ENCODE results near the gene TMEM245.

Gene TMEM245

GRCh38 chr9:109164042-109164441, 44.3 kb upstream of the TMEM245 start:
- H3K4me3 ChIP-seq (ENCODE audit: low read depth, low read length), result no peak overlapping the region
- peaks cover 8% of the 10 kb centered on the region for H3K27me3 ChIP-seq (replicated peaks)
- no peak for DNase-seq
- no peak for TF ChIP-seq CTCF (IDR thresholded peaks at IDR 0.05; ENCODE audit: low read depth, low read length, missing control alignments)
- H3K36me3 ChIP-seq (replicated peaks), result no peaks in the 10 kb centered on the region
- no peak overlapping the region for H3K27ac ChIP-seq
- in situ Hi-C loops (cut with HindIII; ENCODE audit: low pct_ligation_motif_present, low sequenced_read_pairs), result no loop called here

GRCh38 chr9:109163194-109163593, 43.4 kb upstream of the TMEM245 start:
- Histone ChIP-seq H3K27ac (no peak overlapping the region), H3K36me3 (replicated peaks) (no peaks in the 10 kb centered on the region), H3K27me3 (replicated peaks) (peaks cover 8% of the 10 kb centered on the region), H3K4me3 (ENCODE audit: low read depth, low read length) (no peak overlapping the region)
- no peak for DNase-seq
- TF ChIP-seq CTCF (IDR thresholded peaks at IDR 0.05; ENCODE audit: low read depth, low read length, missing control alignments), result no peak
- in situ Hi-C loops (cut with HindIII; ENCODE audit: low pct_ligation_motif_present, low sequenced_read_pairs), result no loop called here

- Histone ChIP-seq H3K36me3 (replicated peaks) (no peaks in the 10 kb centered on the region), H3K27me3 (replicated peaks) (peaks cover 8% of the 10 kb centered on the region), H3K4me3 (ENCODE audit: low read depth, low read length) (no peak overlapping the region), H3K27ac (no peak overlapping the region)
- DNase-seq, result no peak
- no peak for TF ChIP-seq CTCF (IDR thresholded peaks at IDR 0.05; ENCODE audit: low read depth, low read length, missing control alignments)
- in situ Hi-C loops (cut with HindIII; ENCODE audit: low pct_ligation_motif_present, low sequenced_read_pairs), result no loop called here
Observed at GRCh38 chr9:109162677-109163076, 42.9 kb upstream of the TMEM245 start.

GRCh38 chr9:109161471-109161870, 41.7 kb upstream of the TMEM245 start:
- peaks cover 5% of the 10 kb centered on the region for H3K27me3 ChIP-seq (replicated peaks)
- no peak for DNase-seq
- no peaks in the 10 kb centered on the region for H3K36me3 ChIP-seq (replicated peaks)
- in situ Hi-C loops (cut with HindIII; ENCODE audit: low pct_ligation_motif_present, low sequenced_read_pairs), result no loop called here
- no peak for TF ChIP-seq CTCF (IDR thresholded peaks at IDR 0.05; ENCODE audit: low read depth, low read length, missing control alignments)
- H3K4me3 ChIP-seq (ENCODE audit: low read depth, low read length), result no peak overlapping the region
- no peak overlapping the region for H3K27ac ChIP-seq

- Histone ChIP-seq H3K36me3 (replicated peaks) (no peaks in the 10 kb centered on the region), H3K27ac (no peak overlapping the region), H3K4me3 (ENCODE audit: low read depth, low read length) (no peak overlapping the region), H3K27me3 (replicated peaks) (no peaks in the 10 kb centered on the region)
- in situ Hi-C loops (cut with HindIII; ENCODE audit: low pct_ligation_motif_present, low sequenced_read_pairs), result no loop called here
- DNase-seq, result no peak
- TF ChIP-seq CTCF (IDR thresholded peaks at IDR 0.05; ENCODE audit: low read depth, low read length, missing control alignments), result no peak
Observed at GRCh38 chr9:109159583-109159982, 39.8 kb upstream of the TMEM245 start.

- no peak for TF ChIP-seq CTCF (IDR thresholded peaks at IDR 0.05; ENCODE audit: low read depth, low read length, missing control alignments)
- Histone ChIP-seq H3K27ac (no peak overlapping the region), H3K27me3 (replicated peaks) (no peaks in the 10 kb centered on the region), H3K36me3 (replicated peaks) (no peaks in the 10 kb centered on the region), H3K4me3 (ENCODE audit: low read depth, low read length) (no peak overlapping the region)
- no peak for DNase-seq
- in situ Hi-C loops (cut with HindIII; ENCODE audit: low pct_ligation_motif_present, low sequenced_read_pairs), result no loop called here
Observed at GRCh38 chr9:109158651-109159050, 38.9 kb upstream of the TMEM245 start.
